Right ventricle myocardium superior (tissue), 1 donor: Measurements from ENCODE around the gene KIF13A. TPM values are rescaled to one million over a fixed set of nuclear protein-coding genes. Genes with fewer than 3 reads are reported as not detected.
"Not testable (repeated sequence)": the region's sequence is repeated elsewhere in the genome, so short reads cannot be mapped to it uniquely, and the experiment has no call there.

ENCODE experiments used
- ATAC-seq: fragments of 200-7000 bp; cut with Tn5 transposase; one replicate; pipeline ENCODE4 v1.9.1; 2020; ENCODE audit warnings: mild to moderate bottlenecking; ENCODE audit not compliant: poor library complexity
- DNase-seq: peaks from one replicate; pipeline ENCODE4 v3.0.0-alpha.2; 2020
- intact Hi-C: fragments of 100-400 bp; cut with DNase I; formaldehyde crosslinking; loops from one replicate; pipeline ENCODE4 v1.11.2; 2022
- total RNA-seq: library from RNA; stranded (reverse); fragmentation: NEBNext Ultra II Directional; extraction: Animal tissue kit (Norgen Biotek cat#: 25700); gene quantifications from one replicate; pipeline ENCODE4 v1.2.1, GENCODE V29; 2021
- donor health status: DM: no; HTN: yes; CAD: no; lungs with severe emphysema.

The KIF13A gene
- total RNA-seq, 1 donor from 2014 or later: 52.7 TPM

DNA sequence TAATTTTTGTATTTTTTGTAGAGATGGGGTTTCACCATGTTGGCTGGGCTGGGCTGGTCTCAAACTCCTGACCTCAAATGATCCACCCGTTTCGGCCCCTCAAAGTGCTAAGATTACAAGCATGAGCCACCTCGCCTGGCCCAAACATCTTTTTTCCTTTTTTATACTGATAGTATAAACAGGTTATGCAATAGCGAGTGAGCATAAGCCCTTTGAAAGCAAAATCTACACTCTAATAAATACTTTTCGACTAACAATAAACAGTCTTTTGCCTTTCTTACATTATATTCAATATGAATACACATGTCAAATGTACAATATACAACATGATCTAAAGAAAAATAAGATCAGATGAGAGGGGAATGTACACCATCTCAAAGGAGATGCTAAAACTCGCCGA, 38.7 kb downstream of the KIF13A start:
- DNase-seq (no peak), ATAC-seq (no peak)
- intact Hi-C loops: no loop called here

DNA sequence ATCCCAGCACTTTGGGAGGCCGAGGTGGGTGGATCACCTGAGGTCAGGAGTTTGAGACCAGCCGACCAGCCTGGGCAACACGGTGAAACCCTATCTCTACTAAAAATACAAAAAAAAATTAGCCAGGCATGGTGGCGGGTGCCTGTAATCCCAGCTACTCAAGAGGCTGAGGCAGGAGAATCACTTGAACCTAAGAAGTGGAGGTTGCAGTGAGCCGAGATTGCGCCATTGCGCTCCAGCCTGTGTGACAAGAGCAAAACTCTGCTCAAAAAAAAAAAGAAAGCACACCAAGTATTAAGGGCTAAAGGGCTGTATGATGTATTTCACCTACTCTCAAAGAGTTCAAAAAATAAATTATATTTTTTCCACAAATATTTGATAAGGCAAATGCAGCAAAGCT, 39.9 kb downstream of the KIF13A start:
- intact Hi-C loops, DNase-seq, ATAC-seq: not testable (repeated sequence)

DNA sequence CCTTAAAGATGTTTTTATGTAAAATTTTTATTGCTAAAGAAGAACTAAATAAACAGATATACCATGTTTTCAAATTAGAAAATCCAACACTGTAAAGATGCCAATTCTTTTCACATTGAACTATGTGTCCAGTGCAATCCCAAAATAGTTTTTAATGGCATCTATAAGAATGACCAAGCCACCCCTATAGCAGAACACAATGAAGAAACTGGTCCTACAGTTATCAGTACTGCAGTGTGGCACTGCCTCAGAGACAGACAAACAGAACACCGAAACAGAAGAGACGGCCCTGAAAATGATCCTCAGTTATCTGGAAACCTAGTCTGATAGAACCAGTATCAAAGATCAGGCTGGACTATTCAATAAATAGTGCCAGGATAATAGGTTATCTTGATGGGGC, 41.9 kb downstream of the KIF13A start:
- intact Hi-C loops: no loop called here
- DNase-seq (no peak), ATAC-seq (peak; percentile 42)

DNA sequence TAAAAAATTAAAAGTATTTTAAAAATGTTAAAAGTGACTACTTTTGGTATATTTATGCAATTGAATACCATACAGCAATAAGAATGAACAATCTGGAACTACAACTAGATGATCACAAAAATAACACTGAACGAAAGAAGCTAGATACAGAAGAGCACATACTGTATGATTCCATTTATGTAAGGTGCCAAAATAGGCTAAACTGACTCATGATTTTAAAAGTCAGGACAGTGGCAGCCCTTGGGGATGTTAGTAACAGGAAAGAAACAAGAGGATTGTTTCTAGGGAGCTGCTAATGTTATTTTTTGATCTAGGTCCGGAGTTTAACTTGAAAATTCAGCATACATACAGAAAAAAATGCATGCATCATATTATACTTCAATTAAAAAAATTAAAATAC, 42.3 kb downstream of the KIF13A start:
- intact Hi-C loops: no loop called here
- peak; percentile 69 for ATAC-seq
- no peak for DNase-seq

DNA sequence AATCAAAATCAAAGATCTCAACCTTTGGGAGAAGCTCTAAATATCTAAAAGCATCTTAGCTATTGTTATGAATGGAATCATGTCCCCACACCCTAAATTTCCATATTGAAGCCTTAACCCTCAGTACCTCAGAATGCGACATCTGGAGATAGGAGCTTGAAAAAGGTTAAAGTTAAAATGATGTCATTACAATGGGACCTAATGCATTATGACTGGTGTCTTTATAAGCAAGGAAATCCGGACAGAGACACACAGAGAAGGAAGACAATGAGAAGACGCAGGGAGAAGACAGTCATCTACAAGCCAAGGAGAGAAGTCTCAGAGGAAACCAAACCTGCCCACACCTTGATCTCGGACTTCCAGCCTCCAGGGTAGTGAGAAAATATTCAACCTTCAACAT, 46.1 kb downstream of the KIF13A start:
- intact Hi-C loops: no loop called here
- no peak for ATAC-seq
- no peak for DNase-seq

DNA sequence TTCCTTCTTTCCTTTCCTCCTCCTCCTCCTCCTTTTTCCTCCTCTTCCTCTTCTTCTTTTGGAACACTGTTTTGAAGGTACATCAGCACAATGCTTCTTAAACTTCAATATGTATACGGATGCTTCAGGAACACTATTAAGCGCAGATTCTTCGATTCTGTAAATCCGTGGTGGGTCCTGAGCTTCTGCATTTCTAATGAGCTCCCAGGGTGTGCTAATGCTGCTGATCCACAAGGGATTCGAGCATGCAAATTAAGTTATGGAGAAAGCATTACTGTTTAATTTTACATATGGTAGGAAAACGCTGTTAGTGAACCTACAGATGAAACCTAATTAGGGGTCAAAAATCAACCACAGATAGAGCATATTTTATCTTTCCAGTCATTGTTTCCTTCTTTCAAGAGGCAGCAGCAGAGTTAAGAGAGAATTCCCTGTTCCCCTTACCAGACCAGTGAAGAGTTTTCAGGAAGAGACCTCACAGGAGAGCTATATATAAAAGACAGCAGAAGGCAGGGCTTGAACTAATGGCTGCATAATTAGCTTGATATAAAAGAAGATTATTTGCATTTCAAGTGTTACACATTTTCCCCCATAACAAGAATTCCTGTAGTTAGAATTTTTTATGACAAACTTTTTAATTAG, 47.2 kb downstream of the KIF13A start:
- ATAC-seq (no peak), DNase-seq (no peak)
- intact Hi-C loops: no loop called here

DNA sequence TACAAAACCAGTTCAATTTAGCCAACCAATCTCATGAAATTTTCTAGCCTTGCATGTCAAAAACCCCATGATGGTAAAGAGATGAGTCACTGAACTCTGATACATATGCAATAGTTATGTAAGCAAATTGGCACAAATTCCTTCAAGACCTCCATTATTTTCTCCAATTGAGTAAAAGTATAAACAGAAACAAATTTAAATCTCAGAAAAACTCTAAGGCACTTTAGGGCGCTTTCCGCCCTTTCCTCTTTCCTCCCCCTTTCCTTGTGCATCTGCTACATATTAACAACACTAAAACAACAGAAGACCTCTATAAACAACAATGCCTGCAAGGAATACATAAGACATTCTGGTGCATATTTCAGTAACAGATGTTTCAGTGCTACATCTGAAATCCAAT, 48.5 kb downstream of the KIF13A start:
- DNase-seq (no peak), ATAC-seq (no peak)
- intact Hi-C loops: no loop called here

DNA sequence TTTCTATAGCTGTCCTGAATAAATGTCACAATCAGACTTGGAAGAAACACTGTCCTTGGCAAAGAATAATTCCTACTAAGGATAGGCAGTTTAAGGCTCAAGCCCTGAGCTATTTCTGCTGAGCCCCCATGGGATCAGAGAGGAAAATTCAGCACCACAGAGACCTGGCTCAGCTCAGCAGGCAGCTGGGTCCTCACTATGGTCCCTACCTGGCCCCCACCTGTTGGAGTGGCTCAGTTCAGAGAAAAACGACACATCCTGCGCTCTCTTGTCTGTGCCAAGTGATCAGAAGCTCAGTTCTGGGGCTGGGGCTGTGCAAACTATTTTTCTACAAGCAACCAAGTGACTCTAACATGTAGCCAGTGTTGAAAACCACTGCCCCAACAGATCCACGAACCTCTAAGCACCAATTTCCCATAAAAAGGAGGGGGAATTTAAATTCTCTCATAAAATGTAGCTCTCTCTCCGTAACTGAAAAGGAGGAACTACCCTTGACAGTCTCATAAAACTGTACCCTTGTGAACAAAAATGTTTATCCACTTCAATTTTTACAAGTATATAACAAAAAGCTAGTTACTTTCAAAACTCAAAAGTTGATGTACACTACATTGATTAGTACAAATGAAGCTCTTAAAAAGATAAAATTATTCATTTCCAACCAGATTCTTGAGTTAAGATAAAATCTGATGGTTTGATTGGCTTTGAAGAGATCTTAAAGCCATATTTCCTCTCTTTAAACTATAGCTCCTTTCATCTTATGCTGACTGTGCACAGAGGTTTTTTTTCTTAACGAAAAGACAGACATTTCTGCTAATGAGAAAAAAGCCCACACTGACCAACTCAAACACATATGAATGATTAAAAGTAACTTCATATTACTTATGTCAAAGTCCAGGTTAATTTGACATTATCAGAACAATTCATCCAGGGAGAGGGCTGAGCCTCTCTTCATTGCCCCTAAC, 52.0 kb downstream of the KIF13A start:
- ATAC-seq: no peak
- intact Hi-C loops: no loop called here
- DNase-seq: no peak

DNA sequence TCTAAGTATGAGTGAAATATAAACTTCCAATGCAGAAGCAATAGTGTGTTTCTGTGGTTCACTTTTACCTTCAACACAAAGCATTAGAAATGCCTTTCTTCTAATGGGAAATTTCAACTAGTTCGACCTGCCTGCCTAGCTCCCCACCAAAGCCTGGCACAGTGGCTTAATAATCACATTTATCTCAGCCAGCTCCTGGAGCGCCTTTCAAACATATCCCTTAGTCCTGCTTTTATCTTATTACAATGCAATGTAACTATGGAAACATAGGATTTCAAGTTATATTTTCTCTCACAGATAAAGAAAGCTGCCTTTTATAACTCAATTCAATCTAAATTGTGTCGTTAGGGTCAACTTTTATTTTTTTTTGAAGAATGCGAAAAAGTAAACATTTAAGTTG, 53.7 kb downstream of the KIF13A start:
- ATAC-seq (no peak), DNase-seq (no peak)
- intact Hi-C loops: loop anchor here (5.0 kb wide), 1 partner anchor 39 kb away; no protein-coding TSS in a partner anchor

DNA sequence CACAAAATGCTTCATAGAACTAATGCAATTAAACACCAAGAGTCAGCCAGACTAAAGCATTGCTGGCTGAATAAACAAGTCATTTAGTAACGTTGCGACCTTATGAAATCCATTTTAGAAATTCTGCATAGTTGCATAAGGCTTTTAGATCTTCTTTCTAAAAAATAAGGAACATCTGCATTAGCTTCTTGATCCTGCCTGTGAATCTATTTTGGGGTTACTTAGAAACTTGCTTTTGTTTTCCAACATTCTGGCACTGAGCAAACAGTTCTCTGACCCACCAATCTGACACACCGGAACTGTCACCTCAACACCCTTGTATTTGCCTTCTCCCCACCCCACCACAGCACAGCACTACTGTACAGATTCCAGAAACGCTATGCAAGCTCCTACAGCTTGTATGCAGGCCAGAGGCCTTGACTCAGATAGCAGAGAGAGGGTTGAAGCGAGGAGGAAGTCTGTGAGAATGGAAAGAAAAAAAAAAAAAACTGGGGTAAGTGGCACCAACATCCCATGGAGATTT, 55.0 kb downstream of the KIF13A start:
- ATAC-seq: peak; percentile 89
- intact Hi-C loops: loop anchor here (5.0 kb wide), 1 partner anchor 40 kb away; no protein-coding TSS in a partner anchor
- peak; percentile 56 for DNase-seq

DNA sequence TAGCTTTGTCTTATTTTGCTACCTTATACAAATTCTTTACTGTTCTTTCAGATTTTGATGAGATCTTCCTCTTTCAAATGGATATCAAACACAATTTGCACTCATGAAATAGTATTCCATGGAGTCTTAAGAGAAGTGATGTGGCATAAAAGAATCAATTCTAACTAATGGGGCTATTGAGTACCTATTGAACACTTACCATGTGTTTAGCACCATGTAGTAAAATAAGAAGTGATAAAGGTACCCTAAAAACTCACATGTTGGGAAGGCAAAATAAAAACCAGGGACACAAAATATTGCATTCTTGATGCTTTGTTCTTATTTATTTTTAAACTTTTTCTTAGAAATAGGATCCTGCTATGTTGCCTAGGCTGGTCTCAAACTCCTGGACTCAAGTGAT, 56.2 kb downstream of the KIF13A start:
- no peak for DNase-seq
- intact Hi-C loops: loop anchor here (5.0 kb wide), 1 partner anchor 41 kb away; no protein-coding TSS in a partner anchor
- no peak for ATAC-seq

DNA sequence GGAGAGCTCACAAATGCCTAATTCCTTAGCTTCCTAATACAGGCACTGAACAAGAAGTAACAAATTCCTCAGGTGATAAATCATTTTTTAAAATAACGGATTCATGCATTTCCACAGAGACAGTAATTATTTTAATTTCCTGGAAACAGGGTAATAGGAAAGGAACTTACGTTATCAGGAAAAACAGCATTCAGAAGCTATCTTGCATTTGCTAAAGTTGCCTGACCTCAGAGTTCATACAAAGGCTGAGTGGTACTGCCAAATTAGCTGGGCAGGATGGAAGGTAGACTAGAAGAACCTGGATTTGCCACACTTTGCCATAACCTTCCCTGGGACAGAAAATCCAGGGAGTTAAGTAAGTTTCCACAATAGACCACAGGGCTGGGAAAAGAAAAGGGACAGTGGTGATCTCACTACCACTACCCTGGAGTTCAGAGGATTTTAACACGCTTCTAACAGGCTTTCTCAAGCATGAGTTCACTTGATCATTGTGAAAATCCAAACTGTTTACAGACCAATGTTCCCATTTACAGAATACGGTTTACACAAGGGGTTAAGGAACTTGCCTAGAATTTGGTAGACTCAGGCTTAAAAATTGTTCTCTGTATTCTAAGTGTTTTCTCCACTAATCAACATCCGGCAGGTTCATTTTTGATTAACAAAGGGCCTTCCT, 57.0 kb downstream of the KIF13A start:
- ATAC-seq (peak; percentile 36), DNase-seq (no peak)
- intact Hi-C loops: loop anchor here (5.0 kb wide), 1 partner anchor 42 kb away; no protein-coding TSS in a partner anchor

DNA sequence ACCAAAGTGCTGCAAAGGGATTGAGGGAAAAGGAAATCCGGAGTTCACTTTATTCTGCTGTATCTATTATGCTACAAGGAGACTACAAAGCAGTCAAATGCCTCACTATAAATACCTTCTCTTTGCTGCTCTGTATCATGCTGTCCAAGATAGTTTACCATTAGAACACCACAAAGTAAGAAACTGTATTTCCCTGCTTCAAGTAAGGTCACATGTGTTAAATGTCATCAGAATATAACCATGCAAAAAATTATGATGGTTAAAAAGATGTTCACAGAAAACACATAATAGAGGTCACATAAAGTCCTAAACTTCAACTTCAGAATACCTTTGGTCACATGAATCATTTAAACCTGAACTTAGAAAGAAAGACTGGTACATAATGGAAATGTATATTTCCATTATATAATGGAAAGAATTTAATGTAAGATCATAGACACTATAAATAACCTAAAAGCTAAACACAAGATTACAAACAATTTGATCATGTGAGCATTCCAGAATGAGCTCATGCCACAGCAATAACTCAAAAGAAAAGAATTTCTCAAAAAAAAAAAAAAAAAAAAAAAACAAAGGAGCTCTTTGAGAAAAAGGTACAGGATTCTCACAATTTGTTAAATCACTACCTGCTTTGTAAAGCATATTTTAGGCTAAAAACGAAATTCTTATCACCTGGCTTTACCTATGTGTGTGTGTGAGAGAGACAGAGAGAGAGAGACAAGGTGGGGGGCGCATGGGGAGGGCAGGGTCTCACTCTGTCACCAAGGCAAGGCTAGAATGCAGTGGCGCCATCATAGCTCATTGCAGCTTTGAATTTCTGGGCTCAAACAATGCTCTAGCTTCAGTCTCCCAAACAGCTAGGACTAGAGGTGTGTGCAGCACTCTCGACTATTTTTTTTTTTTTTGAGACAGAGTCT, 58.7 kb downstream of the KIF13A start:
- intact Hi-C loops: no loop called here
- ATAC-seq (no peak), DNase-seq (no peak)

DNA sequence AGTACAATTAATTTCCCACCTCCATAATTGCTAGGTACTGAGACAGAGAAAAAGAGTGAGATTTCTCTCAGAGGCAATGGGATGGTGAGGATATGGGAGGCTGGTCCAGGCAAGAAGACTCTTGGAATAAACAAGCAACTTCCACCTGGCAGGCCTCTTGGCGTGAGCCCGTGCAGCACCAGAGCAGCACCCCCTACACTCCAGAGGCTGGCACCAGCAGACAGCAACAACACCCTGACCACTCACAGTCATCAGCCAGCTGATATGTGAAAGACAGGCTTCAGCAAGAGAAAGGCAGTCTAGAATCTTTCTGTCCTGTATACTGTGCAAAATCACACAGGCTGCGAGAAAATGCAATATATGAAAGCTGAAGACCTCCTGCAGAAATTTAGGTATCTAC, 59.7 kb downstream of the KIF13A start:
- intact Hi-C loops: no loop called here
- DNase-seq: peak; percentile 61
- peak; percentile 56 for ATAC-seq

DNA sequence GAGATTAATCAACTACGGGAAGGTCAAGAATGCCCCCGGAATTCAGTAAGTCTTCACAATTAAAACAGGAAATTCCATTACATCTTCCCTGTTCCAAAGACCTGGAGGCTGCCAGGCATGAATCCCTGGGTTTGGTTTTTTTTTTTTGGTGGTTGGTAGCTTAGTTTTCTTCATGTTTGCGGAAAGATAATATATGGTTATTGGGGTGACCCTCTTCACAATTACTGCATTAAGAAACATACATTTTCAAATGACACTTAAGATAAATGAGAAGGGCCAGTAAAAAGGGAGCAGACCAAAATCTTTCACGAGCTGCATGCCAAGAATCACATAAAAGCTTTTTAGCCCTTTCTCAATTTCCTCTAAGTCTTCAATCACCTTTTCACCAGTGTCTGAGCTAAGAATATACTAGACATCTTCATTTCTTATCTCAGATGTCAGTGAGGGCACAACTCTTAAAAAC, 64.0 kb downstream of the KIF13A start:
- intact Hi-C loops: no loop called here
- no peak for ATAC-seq
- no peak for DNase-seq

DNA sequence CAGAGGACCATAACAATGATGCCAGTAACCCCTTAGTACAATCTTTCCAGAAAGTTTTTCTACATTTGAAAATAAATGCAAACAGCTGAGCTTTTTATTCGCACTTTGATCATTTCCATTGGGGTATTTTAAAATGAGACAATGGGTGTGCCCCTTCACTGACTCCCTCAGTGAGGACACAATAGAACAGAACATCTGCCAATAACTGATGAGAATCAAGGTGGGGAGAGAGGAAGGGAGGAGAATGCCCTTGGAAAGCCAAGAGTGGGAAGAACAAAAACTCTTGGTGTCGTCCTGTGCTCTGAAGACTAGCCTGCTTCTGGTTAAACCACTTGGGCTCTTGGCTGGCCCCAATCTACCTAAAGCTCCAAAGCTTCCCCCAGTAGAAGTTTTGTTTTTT, 66.0 kb downstream of the KIF13A start:
- intact Hi-C loops: no loop called here
- no peak for DNase-seq
- no peak for ATAC-seq

DNA sequence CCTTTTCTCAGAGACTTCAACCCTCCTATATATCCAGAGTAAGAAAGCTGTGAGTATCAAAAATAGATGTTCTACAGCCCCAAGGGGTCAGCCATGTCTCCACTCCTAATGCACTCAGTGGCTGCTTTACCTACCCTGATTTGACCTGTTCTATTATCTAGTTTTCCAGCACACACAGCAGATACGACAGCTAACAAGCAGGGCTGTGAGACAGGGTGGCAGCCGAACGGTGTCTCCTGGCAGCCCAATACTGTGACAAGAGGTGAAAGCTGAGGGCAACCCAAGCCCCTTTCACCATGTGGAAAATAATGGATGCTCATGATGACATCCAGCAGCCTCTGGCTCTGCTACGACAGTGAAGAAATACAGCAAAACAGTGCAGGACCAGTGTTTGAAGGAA, 67.9 kb downstream of the KIF13A start:
- DNase-seq (peak; percentile 57), ATAC-seq (peak; percentile 90)
- intact Hi-C loops: no loop called here
